HG02884 (cell line): ENCODE results near the gene LRCOL1.

Source experiments
- ATAC-seq: cut with Tn5 transposase; IDR thresholded peaks from one replicate; pipeline ENCODE4 v1.9.1; 2021; ENCODE audit warnings: mild to moderate bottlenecking, moderate library complexity; ENCODE audit not compliant: unreplicated experiment

LRCOL1 gene

GRCh38 chr12:132583736-132584135 lies 26.6 kb downstream of the LRCOL1 start:
- ATAC-seq, result no peak

GRCh38 chr12:132583411-132583710 lies 27.0 kb downstream of the LRCOL1 start:
- ATAC-seq, result no peak

GRCh38 chr12:132582582-132583410 lies 27.6 kb downstream of the LRCOL1 start:
- no peak for ATAC-seq

- ATAC-seq, result no peak
These were observed 28.3 kb downstream of the LRCOL1 start for GRCh38 chr12:132582058-132582420.

- ATAC-seq, result no peak
These were observed 28.9 kb downstream of the LRCOL1 start for GRCh38 chr12:132581348-132582057.

GRCh38 chr12:132580701-132581292 lies 29.6 kb downstream of the LRCOL1 start:
- no peak for ATAC-seq

- no peak for ATAC-seq
These were observed 30.6 kb downstream of the LRCOL1 start for GRCh38 chr12:132579744-132580143.

- ATAC-seq, result no peak
These were observed 31.6 kb downstream of the LRCOL1 start for GRCh38 chr12:132578826-132579225.

GRCh38 chr12:132578118-132578517 lies 32.3 kb downstream of the LRCOL1 start:
- ATAC-seq, result no peak

- no peak for ATAC-seq
These were observed 33.0 kb downstream of the LRCOL1 start for GRCh38 chr12:132577191-132577920.

- no peak for ATAC-seq
These were observed 33.7 kb downstream of the LRCOL1 start for GRCh38 chr12:132576701-132577100.

- no peak for ATAC-seq
These were observed 34.7 kb downstream of the LRCOL1 start for GRCh38 chr12:132575661-132576060.

GRCh38 chr12:132574271-132574996 lies 35.9 kb downstream of the LRCOL1 start:
- ATAC-seq, result no peak

GRCh38 chr12:132572801-132573760 lies 37.3 kb downstream of the LRCOL1 start:
- no peak for ATAC-seq

- ATAC-seq, result no peak
These were observed 38.3 kb downstream of the LRCOL1 start for GRCh38 chr12:132572106-132572505.

GRCh38 chr12:132571598-132571997 lies 38.8 kb downstream of the LRCOL1 start:
- no peak for ATAC-seq

GRCh38 chr12:132571051-132571450 lies 39.3 kb downstream of the LRCOL1 start:
- ATAC-seq, result no peak

GRCh38 chr12:132570635-132571034 lies 39.7 kb downstream of the LRCOL1 start:
- no peak for ATAC-seq

GRCh38 chr12:132569856-132570480 lies 40.4 kb downstream of the LRCOL1 start:
- ATAC-seq, result no peak
